HG03039 (cell line): ENCODE results near the gene STIM2.
"Not testable (repeated sequence)": the region's sequence is repeated elsewhere in the genome, so short reads cannot be mapped to it uniquely, and the experiment has no call there.

Experiments used
- ATAC-seq: cut with Tn5 transposase; IDR thresholded peaks from one replicate; pipeline ENCODE4 v1.9.1; 2021; ENCODE audit warnings: mild to moderate bottlenecking, moderate library complexity; ENCODE audit not compliant: unreplicated experiment

STIM2 gene

GRCh38 chr4:27022963-27023362 lies 162.3 kb downstream of the STIM2 start:
- no peak for ATAC-seq

- ATAC-seq: no peak
Measured at GRCh38 chr4:27023366-27023765, 162.7 kb downstream of the STIM2 start.

GRCh38 chr4:27024805-27025204 lies 164.2 kb downstream of the STIM2 start:
- no peak for ATAC-seq

- ATAC-seq: no peak
Measured at GRCh38 chr4:27027428-27027827, 166.8 kb downstream of the STIM2 start.

GRCh38 chr4:27035127-27035526 lies 174.5 kb downstream of the STIM2 start:
- ATAC-seq: not testable (repeated sequence)

GRCh38 chr4:27040356-27040755 lies 179.7 kb downstream of the STIM2 start:
- ATAC-seq: no peak

GRCh38 chr4:27042411-27042810 lies 181.8 kb downstream of the STIM2 start:
- ATAC-seq: no peak

- ATAC-seq: no peak
Measured at GRCh38 chr4:27043200-27043599, 182.6 kb downstream of the STIM2 start.

- ATAC-seq: no peak
Measured at GRCh38 chr4:27046851-27047250, 186.2 kb downstream of the STIM2 start.

- ATAC-seq: no peak
Measured at GRCh38 chr4:27048429-27049238, 188.0 kb downstream of the STIM2 start.

- no peak for ATAC-seq
Measured at GRCh38 chr4:27049239-27049829, 188.7 kb downstream of the STIM2 start.

GRCh38 chr4:27050731-27051130 lies 190.1 kb downstream of the STIM2 start:
- no peak for ATAC-seq

- ATAC-seq: no peak
Measured at GRCh38 chr4:27055221-27055760, 194.7 kb downstream of the STIM2 start.

GRCh38 chr4:27056281-27056680 lies 195.6 kb downstream of the STIM2 start:
- no peak for ATAC-seq

GRCh38 chr4:27057053-27057452 lies 196.4 kb downstream of the STIM2 start:
- no peak for ATAC-seq

- no peak for ATAC-seq
Measured at GRCh38 chr4:27057662-27058061, 197.0 kb downstream of the STIM2 start.

GRCh38 chr4:27058819-27059406 lies 198.3 kb downstream of the STIM2 start:
- ATAC-seq: no peak

GRCh38 chr4:27059446-27059845 lies 198.8 kb downstream of the STIM2 start:
- ATAC-seq: no peak

- no peak for ATAC-seq
Measured at GRCh38 chr4:27062256-27062655, 201.6 kb downstream of the STIM2 start.

- ATAC-seq: no peak
Measured at GRCh38 chr4:27066591-27066990, 205.9 kb downstream of the STIM2 start.

- no peak for ATAC-seq
Measured at GRCh38 chr4:27068151-27068867, 207.7 kb downstream of the STIM2 start.
